OCI-LY1 (cell line): ENCODE results near the gene GABRA5.

Source experiments
- EZH2 ChIP-seq: fragments of 200-600 bp; sonication (generic), shearing (Covaris generic); IDR thresholded peaks from 2 replicates; pipeline ENCODE4 v1.8.0; 2017; ENCODE audit warnings: borderline replicate concordance, mixed run types, mild to moderate bottlenecking, antibody characterized with exemption, low read length, moderate library complexity, mixed read lengths
- TF ChIP-seq, protein P1 (sequence below): fragments of 200-600 bp; sonication (generic), shearing (Covaris generic); IDR thresholded peaks from 2 replicates; pipeline ENCODE4 v1.5.1; 2017; ENCODE audit warnings: mild to moderate bottlenecking, antibody characterized with exemption, low read length, moderate library complexity, mixed read lengths

DNA sequence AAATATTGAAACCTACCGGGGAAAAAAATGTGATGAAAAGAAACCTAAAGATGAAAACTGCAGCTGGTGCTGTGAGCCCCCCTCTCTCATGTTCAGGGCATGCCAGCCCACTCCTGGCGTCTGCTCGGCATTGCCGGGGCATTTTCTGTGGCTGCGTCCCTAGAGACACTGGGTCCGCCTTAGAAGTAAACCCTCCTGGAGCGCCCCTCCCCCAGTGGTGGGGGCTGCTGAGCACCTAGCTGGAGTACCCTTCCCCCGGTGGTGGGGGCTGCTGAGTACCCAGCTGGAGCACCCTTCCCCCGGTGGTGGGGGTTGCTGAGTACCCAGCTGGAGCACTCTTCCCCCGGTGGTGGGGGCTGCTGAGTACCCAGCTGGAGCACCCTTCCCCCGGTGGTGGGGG lies 24.5 kb upstream of the GABRA5 start:
- TF ChIP-seq, protein P1, sequence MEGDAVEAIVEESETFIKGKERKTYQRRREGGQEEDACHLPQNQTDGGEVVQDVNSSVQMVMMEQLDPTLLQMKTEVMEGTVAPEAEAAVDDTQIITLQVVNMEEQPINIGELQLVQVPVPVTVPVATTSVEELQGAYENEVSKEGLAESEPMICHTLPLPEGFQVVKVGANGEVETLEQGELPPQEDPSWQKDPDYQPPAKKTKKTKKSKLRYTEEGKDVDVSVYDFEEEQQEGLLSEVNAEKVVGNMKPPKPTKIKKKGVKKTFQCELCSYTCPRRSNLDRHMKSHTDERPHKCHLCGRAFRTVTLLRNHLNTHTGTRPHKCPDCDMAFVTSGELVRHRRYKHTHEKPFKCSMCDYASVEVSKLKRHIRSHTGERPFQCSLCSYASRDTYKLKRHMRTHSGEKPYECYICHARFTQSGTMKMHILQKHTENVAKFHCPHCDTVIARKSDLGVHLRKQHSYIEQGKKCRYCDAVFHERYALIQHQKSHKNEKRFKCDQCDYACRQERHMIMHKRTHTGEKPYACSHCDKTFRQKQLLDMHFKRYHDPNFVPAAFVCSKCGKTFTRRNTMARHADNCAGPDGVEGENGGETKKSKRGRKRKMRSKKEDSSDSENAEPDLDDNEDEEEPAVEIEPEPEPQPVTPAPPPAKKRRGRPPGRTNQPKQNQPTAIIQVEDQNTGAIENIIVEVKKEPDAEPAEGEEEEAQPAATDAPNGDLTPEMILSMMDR, result no peak
- no peak for TF ChIP-seq EZH2
